Ureter (tissue), 1 donor: ENCODE results near the gene PDLIM5. TPM values are rescaled to one million over a fixed set of nuclear protein-coding genes. Genes with fewer than 3 reads are reported as not detected.
"Not testable (repeated sequence)": the region's sequence is repeated elsewhere in the genome, so short reads cannot be mapped to it uniquely, and the experiment has no call there.

Experiments
- DNase-seq: peaks from one replicate; pipeline ENCODE4 v3.0.0-alpha.2; 2020; ENCODE audit warnings: low spot score
- total RNA-seq: library from RNA; stranded (reverse); gene quantifications from one replicate; pipeline ENCODE4 v1.2.4, GENCODE V29; 2023
- donor health status: DM: yes; HTN: yes; CAD: no.

The PDLIM5 gene
- total RNA-seq, 1 donor from 2014 or later = 210 TPM

DNA sequence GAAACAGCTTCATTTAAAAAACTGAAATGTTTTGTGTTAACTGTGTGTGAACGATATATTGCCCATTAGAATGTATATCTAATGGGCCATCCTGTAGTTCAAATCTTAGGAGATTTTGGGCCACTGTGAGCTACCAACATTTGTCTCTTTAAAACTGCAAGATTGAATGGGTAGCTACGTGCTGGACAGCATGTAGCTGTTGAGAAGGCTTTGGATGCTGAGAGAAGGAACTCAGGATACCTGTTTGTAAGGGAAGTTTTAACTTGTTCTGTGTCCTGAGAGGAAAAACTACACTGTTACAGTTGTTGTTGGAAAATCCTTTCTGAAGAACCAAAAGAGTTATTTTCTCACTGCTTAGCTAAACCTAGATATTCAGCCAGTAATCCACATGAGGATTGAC lies 45.9 kb downstream of the PDLIM5 start:
- no peak for DNase-seq

DNA sequence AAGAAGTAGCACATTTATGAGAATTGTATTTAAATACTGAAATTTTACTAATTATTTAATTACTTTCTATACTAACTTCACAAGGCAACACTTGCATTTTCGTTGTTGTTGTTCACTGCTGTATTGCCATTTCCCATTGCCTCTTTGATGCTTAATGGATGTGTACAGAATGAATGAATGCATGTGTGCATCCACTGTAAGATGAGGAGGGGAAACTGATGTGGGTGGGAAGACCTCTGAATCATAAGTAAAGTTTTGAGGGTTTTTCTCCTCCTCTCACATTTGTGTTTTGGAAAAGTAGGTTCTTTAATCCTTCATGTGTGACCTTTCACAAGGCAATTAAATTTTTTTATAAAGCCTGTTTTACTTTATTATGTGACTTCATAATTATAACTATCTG lies 46.8 kb downstream of the PDLIM5 start:
- DNase-seq = no peak

DNA sequence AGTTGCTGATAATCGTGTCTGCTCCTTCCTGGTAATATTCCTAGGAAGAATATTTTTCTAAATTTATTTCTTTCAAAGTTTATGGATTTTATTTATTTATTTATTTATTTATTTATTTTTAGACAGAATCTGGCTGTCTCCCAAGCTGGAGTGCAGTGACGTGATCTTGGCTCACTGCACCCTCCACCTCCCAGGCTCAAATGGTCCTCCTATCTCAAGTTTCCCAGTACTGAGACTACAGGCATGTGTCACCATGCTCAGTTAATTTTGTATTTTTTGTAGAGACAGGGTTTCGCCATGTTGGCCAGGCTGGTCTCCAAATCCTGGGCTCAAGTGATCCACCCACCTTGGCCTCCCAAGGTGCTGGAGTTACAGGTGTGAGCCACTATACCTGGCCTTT lies 48.9 kb downstream of the PDLIM5 start:
- no peak for DNase-seq

- DNase-seq = no peak
Measured at GRCh38 chr4:94504545-94504944, 52.8 kb downstream of the PDLIM5 start.

DNA sequence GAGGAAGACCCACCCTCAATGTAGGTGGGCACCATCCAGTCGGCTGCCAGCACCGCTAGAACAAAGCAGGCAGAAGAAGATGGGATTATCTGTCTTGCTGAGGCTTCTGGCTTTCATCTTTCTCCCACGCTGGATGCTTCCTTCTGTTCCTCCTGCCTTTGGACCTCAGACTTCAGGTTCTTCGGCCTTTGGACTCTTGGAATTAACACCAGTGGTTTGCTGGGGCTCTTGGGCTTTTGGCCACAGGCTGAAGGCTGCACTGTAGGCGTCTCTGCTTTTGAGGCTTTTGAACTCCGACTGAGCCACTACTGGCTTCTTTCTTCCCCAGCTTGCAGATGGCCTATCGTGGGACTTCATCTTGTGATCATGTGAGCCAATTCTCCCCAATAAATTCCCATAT lies 55.1 kb downstream of the PDLIM5 start:
- DNase-seq = no peak

DNA sequence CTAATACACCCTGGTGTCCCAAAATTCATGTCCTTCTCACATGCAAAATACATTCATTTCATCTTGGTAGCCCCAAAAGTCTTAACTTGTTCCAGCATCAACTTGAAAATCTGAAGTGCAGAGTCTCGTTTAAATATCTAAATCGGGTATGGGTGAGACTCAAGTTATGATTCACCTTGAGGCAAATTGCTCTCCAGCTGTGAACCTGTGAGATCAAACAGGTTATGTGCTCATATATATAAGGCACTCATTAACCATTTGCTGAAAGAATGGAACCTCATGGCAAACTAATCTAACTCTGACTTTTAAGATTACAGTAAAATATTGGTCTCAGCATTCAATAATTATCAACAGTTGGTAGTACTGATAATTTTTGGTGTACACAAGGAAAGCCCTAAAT lies 55.5 kb downstream of the PDLIM5 start:
- no peak for DNase-seq

GRCh38 chr4:94507708-94508107 lies 56.0 kb downstream of the PDLIM5 start:
- DNase-seq = no peak

DNA sequence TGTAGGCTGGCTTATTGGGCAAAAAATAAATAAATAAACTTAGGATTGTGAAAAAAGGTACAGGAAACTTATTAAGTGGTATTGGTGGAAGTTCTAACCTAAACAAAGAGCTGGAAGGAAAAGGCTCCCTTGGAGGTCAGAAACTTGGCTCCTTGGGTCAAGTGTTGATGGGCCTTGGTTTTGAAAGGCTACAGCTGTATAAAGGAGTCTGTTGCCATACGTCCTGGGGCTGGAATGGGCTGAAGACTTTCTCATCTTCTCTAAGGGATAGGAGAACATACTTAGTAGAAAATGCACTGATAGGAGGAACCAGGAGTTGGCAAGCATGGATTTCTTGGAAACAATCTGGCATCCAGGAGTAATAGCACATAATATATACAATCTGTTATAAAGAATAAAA lies 56.6 kb downstream of the PDLIM5 start:
- no peak for DNase-seq

DNA sequence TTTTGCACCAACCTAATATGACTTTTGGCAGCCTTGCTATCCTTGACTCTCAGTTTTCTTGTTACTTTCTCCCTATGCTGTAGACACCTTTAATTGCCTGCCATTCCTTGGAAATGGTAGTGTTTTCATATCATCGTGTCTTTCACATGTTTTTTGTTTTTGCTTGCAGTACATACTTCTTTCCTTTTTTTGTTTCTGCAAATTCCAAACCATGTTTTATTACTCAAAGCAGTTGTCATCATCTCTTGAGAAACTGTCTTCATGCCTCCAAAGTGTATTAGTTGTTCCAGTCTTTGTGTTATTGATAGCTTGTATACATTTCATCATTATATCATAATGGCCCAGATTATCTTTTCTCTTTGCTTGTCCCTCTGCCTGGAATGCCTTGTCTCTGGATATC lies 57.1 kb downstream of the PDLIM5 start:
- DNase-seq = no peak

DNA sequence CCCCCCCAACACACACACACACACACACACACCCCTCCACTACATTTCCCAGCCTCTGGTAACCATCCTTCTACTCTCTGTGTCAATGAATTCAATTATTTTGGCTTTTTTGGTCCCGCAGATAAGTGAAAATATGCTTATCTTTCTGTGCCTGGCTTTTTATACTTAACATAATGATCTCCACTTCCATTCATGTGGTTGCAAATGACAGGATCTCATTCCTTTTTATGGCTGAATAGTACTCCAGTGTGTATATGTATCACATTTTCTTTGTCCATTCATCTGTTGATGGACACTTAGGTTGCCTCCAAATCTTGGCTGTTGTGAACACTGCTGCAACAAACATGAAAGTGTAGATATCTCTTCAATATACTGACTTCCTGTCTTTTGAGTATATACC lies 59.8 kb downstream of the PDLIM5 start:
- DNase-seq = no peak

DNA sequence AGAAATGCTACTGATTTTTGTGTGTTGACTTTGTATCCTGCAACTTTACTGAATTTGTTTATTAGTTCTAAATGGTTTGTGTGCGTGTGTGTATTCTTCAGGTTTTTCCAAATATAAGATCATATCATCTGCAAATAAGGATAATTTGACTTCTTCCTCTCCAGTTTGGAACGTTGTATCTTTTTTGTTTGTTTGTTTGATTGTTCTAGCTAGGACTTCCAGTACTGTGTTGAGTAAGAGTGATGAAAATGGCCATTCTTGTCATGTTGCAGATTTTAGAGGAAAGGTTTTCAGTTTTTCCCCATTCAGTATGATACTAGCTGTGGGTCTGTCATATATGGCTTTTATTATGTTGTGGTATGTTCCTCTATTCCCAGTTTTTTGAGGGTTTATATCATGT lies 61.8 kb downstream of the PDLIM5 start:
- DNase-seq = not testable (repeated sequence)

- no peak for DNase-seq
Measured at GRCh38 chr4:94515365-94515764, 63.6 kb downstream of the PDLIM5 start.

- DNase-seq = no peak
Measured at GRCh38 chr4:94516067-94516466, 64.3 kb downstream of the PDLIM5 start.

- DNase-seq = no peak
Measured at GRCh38 chr4:94516999-94517398, 65.3 kb downstream of the PDLIM5 start.

DNA sequence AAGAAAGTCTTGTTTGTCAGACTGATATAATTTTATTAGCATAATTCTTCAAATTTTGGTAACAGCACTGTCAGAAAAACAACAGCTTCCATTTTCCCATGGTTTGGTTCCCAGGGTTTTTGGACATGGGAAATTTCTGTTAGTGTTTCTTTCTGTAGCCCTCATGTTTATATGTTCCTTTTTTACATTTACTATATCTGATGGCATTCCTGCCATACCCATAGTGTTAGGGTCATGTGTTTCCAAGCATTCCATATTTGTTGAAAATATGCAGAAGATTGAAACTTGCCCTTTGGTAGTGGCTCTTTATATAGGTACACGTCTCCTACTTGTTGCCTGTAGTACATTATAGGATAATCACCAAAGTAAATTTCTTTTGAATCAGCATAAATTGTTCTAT lies 65.8 kb downstream of the PDLIM5 start:
- no peak for DNase-seq

- DNase-seq = no peak
Measured at GRCh38 chr4:94519019-94519418, 67.3 kb downstream of the PDLIM5 start.

DNA sequence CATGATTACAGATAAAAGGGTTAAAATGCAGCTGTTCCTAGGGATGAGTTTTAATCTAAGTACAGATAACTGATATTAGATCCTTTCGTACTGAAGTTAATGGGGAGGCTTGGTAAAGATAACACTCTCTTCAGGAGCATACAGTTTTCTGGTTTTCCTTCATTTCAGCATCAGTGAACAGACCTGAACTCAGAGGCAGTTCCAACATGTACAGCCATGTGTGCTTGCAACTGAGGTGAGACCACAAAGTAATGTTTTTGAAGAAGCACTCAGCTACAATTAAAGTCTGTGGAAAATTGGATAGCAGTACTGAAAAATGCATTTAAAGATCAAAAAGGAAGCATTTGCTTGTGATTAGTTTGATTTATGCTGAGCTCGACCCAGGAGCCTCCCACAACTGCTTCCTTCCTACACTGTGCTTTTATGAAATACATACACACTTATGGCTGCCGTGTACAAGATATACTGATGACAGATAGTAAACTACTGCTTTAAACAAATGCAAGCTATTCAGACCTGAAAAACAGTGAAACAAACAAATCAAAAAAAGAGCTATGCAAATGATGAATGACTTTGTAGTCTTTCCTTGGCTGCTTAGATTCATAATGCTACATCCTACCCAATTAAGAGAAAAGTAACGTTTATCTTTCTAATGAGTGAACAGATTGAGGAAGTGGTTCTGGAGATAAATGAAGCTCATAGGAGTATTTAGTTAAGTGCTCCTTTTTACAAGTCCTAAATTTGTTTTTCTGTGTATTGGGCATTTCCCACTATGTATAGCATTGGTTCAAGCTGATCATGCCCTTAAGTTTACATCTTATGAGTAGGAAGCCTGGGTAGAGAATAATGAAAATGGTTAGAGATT lies 68.4 kb downstream of the PDLIM5 start:
- DNase-seq = no peak

DNA sequence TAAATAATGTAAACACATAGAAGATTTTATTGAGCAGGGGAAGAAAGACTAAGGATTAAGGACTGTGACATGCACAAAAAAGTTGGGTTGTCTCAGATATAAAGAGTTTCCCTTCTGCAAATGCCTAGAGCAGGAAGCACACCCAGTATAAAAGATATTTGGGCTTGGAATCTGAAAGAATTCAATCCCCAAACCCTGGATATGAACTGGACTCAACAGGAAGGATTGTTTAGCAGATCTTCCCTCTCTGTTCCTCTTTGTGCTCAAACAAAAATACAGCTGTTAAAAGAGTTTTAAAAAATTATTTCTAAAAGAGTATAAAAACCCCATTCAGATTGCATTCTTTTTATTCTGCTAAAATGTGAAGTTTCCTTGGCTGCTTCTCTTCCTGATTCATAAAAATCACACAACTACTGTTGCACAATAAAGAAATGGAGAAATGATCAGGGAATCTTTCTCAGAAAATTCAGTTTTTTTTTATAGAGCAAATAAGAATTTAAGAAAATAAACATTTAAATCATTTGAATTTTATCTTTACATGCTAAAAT lies 71.4 kb downstream of the PDLIM5 start:
- no peak for DNase-seq

GRCh38 chr4:94523617-94524016 lies 71.9 kb downstream of the PDLIM5 start:
- no peak for DNase-seq

GRCh38 chr4:94525993-94526728 lies 74.4 kb downstream of the PDLIM5 start:
- DNase-seq = no peak

DNA sequence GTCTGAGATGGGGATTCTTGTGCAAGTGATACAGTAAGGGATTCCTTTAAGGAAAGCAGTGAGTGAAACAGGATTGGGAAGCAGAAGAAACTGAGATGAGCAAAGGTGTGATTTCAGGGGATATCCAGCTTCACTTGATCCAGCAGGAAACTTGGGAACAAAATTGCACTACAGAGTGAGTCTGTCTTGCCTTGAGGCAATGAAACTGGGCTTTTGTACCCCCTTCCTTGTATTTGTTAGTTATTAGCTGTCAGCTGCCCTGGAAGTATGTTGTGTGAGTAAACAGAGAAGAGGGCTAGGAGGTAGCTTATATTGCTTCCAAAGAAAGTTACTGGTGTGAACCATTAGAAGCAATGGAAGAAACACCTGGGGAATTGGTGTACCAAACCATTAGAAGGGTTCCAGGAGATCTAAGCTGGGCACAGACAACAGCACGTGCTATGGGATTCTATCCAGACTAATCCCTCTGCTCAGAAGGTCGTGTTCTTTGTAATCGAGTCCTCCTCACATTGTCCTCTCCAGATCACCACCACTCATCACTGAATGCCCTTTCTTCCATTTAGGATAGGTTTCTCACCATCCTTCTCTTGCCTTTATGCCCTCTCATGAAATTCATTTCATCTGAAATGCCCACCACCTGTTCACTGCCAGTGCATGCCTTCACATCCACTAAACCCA lies 76.0 kb downstream of the PDLIM5 start:
- no peak for DNase-seq

DNA sequence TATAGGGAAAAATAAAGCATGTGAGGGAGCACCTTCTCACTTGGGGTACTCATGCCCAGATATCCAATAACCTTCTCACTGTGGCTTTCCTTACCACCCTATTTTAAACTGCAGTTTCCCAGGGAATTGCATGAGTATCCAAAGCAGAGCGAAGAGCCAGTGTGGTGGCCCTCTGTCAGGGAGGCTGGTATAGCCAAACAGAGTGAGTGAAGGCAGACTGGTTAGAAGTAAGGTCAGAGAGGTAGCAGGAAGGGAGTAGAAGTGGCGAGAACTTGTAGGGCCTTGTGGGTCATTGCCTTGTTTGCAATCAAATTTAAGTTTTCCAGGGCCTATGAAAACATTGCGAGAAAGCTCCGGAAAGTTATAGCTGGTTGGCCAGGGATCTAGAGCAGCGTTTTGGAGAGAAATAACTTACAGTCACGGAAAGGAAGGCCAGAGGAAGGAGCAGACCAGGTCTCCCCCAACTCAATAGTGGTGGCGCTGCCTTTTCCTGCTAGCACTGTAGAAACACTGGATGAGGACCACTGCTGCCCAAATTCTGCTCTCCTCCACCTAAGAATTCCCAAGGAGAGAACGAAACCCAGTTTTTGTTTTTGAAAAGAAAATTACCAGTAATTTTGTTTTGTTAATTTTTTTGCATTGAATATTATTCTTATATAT lies 77.2 kb downstream of the PDLIM5 start:
- DNase-seq = no peak
